NT2/D1 (cell line): Measurements from ENCODE around the gene RGS14.
"Not testable (repeated sequence)": the region's sequence is repeated elsewhere in the genome, so short reads cannot be mapped to it uniquely, and the experiment has no call there.

Experiments
- DNase-seq: peaks from one replicate; pipeline ENCODE4 v3.0.0-alpha.2; 2011; ENCODE audit warnings: low read depth, low spot score
- H3K27me3 ChIP-seq: 2 replicates; pipeline ENCODE4 v1.6.0; 2011; ENCODE audit warnings: mild to moderate bottlenecking; ENCODE audit not compliant: insufficient read length, insufficient read depth
- H3K36me3 ChIP-seq: 2 replicates; pipeline ENCODE4 v1.6.1; 2011; ENCODE audit warnings: mild to moderate bottlenecking, low read length, mixed read lengths; ENCODE audit not compliant: insufficient read depth, insufficient read length
- H3K4me1 ChIP-seq: 2 replicates; pipeline ENCODE4 v1.5.1; 2011; ENCODE audit not compliant: insufficient read depth, insufficient read length
- H3K4me3 ChIP-seq: 2 replicates; pipeline ENCODE4 v1.5.1; 2011; ENCODE audit warnings: low read depth; ENCODE audit not compliant: insufficient read length
- H3K9ac ChIP-seq: 2 replicates; pipeline ENCODE4 v1.6.0; 2011; ENCODE audit warnings: low read depth; ENCODE audit not compliant: insufficient read length
- H3K9me3 ChIP-seq: 2 replicates; pipeline ENCODE4 v1.5.1; 2011; ENCODE audit warnings: mild to moderate bottlenecking, low read length; ENCODE audit not compliant: insufficient read depth
- SUZ12 ChIP-seq: IDR thresholded peaks from 2 replicates; pipeline ENCODE4 v1.6.1; 2011; ENCODE audit not compliant: insufficient read length, insufficient read depth; ENCODE audit errors: extremely low read depth
- YY1 ChIP-seq: IDR thresholded peaks from 2 replicates; pipeline ENCODE4 v1.6.1; 2011; ENCODE audit not compliant: insufficient read length, insufficient read depth
- ZNF274 ChIP-seq: IDR thresholded peaks from 2 replicates; pipeline ENCODE4 v1.6.1; 2011; ENCODE audit warnings: mild to moderate bottlenecking, low read depth, low read length

RGS14 gene

GRCh38 chr5:177373806-177374205 lies 16.1 kb downstream of the RGS14 start:
- H3K36me3 ChIP-seq, result no peaks in the 10 kb centered on the region
- no peak overlapping the region for H3K4me3 ChIP-seq
- TF ChIP-seq YY1 (no peak), SUZ12 (no peak), ZNF274 (no peak)
- H3K9ac ChIP-seq, result no peak overlapping the region
- no peaks in the 10 kb centered on the region for H3K27me3 ChIP-seq
- H3K4me1 ChIP-seq, result peaks cover 6% of the 10 kb centered on the region
- H3K9me3 ChIP-seq, result no peaks in the 10 kb centered on the region
- DNase-seq, result no peak

GRCh38 chr5:177374211-177374610 lies 16.5 kb downstream of the RGS14 start:
- Histone ChIP-seq H3K9ac (no peak overlapping the region), H3K36me3 (no peaks in the 10 kb centered on the region), H3K4me1 (peaks cover 7% of the 10 kb centered on the region), H3K27me3 (peaks cover under 1% of the 10 kb centered on the region), H3K9me3 (no peaks in the 10 kb centered on the region), H3K4me3 (no peak overlapping the region)
- no peak for TF ChIP-seq ZNF274
- no peak for TF ChIP-seq SUZ12
- no peak for TF ChIP-seq YY1
- DNase-seq, result no peak

- DNase-seq, H3K9ac ChIP-seq, H3K27me3 ChIP-seq, H3K36me3 ChIP-seq, H3K4me3 ChIP-seq, H3K4me1 ChIP-seq, H3K9me3 ChIP-seq: not testable (repeated sequence)
Observed at GRCh38 chr5:177375516-177375915, 17.8 kb downstream of the RGS14 start.

- DNase-seq, result no peak
- Histone ChIP-seq H3K27me3 (peaks cover 3% of the 10 kb centered on the region), H3K4me3 (no peak overlapping the region), H3K36me3 (no peaks in the 10 kb centered on the region), H3K9me3 (no peaks in the 10 kb centered on the region), H3K4me1 (peaks cover 5% of the 10 kb centered on the region), H3K9ac (no peak overlapping the region)
- no peak for TF ChIP-seq SUZ12
- no peak for TF ChIP-seq ZNF274
- TF ChIP-seq YY1, result no peak
Observed at GRCh38 chr5:177376107-177376506, 18.4 kb downstream of the RGS14 start.

- Histone ChIP-seq H3K4me1 (peaks cover 8% of the 10 kb centered on the region), H3K9ac (no peak overlapping the region)
- TF ChIP-seq SUZ12 (no peak), ZNF274 (no peak), YY1 (no peak)
Observed at GRCh38 chr5:177377851-177378776, 20.4 kb downstream of the RGS14 start.

GRCh38 chr5:177378884-177379883 lies 21.5 kb downstream of the RGS14 start:
- Histone ChIP-seq H3K36me3 (no peaks in the 10 kb centered on the region), H3K27me3 (peaks cover 3% of the 10 kb centered on the region), H3K4me1 (peaks cover 8% of the 10 kb centered on the region), H3K9ac (no peak overlapping the region), H3K4me3 (no peak overlapping the region), H3K9me3 (no peaks in the 10 kb centered on the region)
- no peak for DNase-seq
- TF ChIP-seq ZNF274, result no peak
- no peak for TF ChIP-seq SUZ12
- no peak for TF ChIP-seq YY1

More at GRCh38 chr5:177377851-177378776, 20.4 kb downstream of the RGS14 start:
- Histone ChIP-seq H3K36me3 (no peaks in the 10 kb centered on the region), H3K4me3 (no peak overlapping the region), H3K27me3 (peaks cover 3% of the 10 kb centered on the region), H3K9me3 (no peaks in the 10 kb centered on the region)
- DNase-seq, result no peak

- Histone ChIP-seq H3K27me3 (peaks cover 6% of the 10 kb centered on the region), H3K9ac (no peak overlapping the region), H3K4me1 (peaks cover 8% of the 10 kb centered on the region), H3K4me3 (no peak overlapping the region), H3K9me3 (no peaks in the 10 kb centered on the region), H3K36me3 (no peaks in the 10 kb centered on the region)
- TF ChIP-seq ZNF274 (no peak), SUZ12 (no peak), YY1 (no peak)
- DNase-seq, result no peak
Observed at GRCh38 chr5:177380805-177381126, 23.0 kb downstream of the RGS14 start.
